Thyroid gland (tissue), 4 donors: ENCODE measurements around the gene PDLIM4. TPM values are rescaled to one million over a fixed set of nuclear protein-coding genes. Genes with fewer than 3 reads are reported as not detected.

Source experiments
- DNase-seq, 2 donors: peaks; one replicate each; pipeline ENCODE4 v3.0.0-alpha.2; 2019
- H3K27ac ChIP-seq, 3 donors: fragments of 200-600 bp; sonication (generic); 1 replicate in 2 of 3; 2 replicates in 1 of 3; pipeline ENCODE4 v1.5.1; 2016 to 2019; ENCODE audit warnings: mild to moderate bottlenecking in 1 of 3, moderate library complexity in 1 of 3
- H3K27me3 ChIP-seq: fragments of 200-600 bp; sonication (generic); one replicate; pipeline ENCODE4 v1.5.1; 2019
- H3K36me3 ChIP-seq, 2 donors: fragments of 200-600 bp; sonication (generic); one replicate each; pipeline ENCODE4 v1.5.1; 2016 to 2019
- H3K4me1 ChIP-seq, 2 donors: fragments of 200-600 bp; sonication (generic); one replicate each; pipeline ENCODE4 v1.5.1; 2017 to 2019
- H3K4me3 ChIP-seq, 3 donors: fragments of 200-600 bp; sonication (generic); replicated peaks in 1 of 3; 1 replicate in 2 of 3; 2 replicates in 1 of 3; pipeline ENCODE4 v1.5.1; 2016; ENCODE audit warnings: mild to moderate bottlenecking in 1 of 3
- H3K9me3 ChIP-seq: fragments of 200-600 bp; sonication (generic); one replicate; pipeline ENCODE4 v1.5.1; 2017
- CTCF ChIP-seq, 6 experiments: fragments of 200-600 bp in 3 of 6; fragments of 450-650 bp in 3 of 6; sonication (generic) in 3 of 6; IDR thresholded peaks; one replicate each; pipeline ENCODE4 v1.5.1; 2016 to 2019; ENCODE audit warnings: antibody characterized with exemption in 6 of 6, mild to moderate bottlenecking in 2 of 6, inconsistent platforms in 1 of 6, moderate library complexity in 1 of 6
- POLR2A ChIP-seq, 2 donors: fragments of 450-650 bp; IDR thresholded peaks; one replicate each; pipeline ENCODE4 v1.6.1; 2017; ENCODE audit warnings: antibody characterized with exemption in 2 of 2, mild to moderate bottlenecking in 2 of 2, moderate library complexity in 1 of 2
- WGBS, 2 donors: methylation state at CpG; one replicate each; pipeline ENCODE4 v1.1.5; 2017; 5-methylcytosine and 5-hydroxymethylcytosine counted together
- intact Hi-C: fragments of 100-400 bp; cut with DNase I; formaldehyde crosslinking; loops from one replicate; pipeline ENCODE4 v1.15.1; 2023
- microRNA-seq: library from miRNA; unstranded; fragments of <30 nt; microRNA quantifications from one replicate; pipeline ENCODE4, GENCODE V29; 2016
- total RNA-seq, 4 donors: library from RNA; depleted of rRNA; stranded (reverse); fragments of >200 nt; gene quantifications; one replicate each; pipeline ENCODE4 v1.2.3, GENCODE V29; 2016

PDLIM4 gene
- total RNA-seq, 4 donors from 2014 or later, result 6.0 to 25.4 (median 13.3) TPM

GRCh38 chr5:132315529-132316067 lies 58.1 kb downstream of the PDLIM4 start:
- DNase-seq, result no peak
- H3K36me3 ChIP-seq, result no peaks in the 10 kb centered on the region
- H3K27me3 ChIP-seq, result no peaks in the 10 kb centered on the region
- H3K4me3 ChIP-seq, result no peak overlapping the region
- no peaks in the 10 kb centered on the region for H3K9me3 ChIP-seq
- 75 to 84% methylated on average over 5 of the region's 5 CpGs for WGBS, 2 donors
- TF ChIP-seq POLR2A (IDR thresholded peaks at IDR 0.05) (no peak), CTCF (IDR thresholded peaks at IDR 0.05) (no peak)
- H3K4me1 ChIP-seq, result peaks cover 0 to 2% of the 10 kb centered on the region in 2 donors
- no peak overlapping the region for H3K27ac ChIP-seq
- intact Hi-C loops, result no loop called here

GRCh38 chr5:132319975-132320374 lies 62.5 kb downstream of the PDLIM4 start:
- Histone ChIP-seq H3K27ac (no peak overlapping the region), H3K36me3 (no peaks in the 10 kb centered on the region), H3K27me3 (no peaks in the 10 kb centered on the region), H3K4me3 (no peak overlapping the region), H3K9me3 (no peaks in the 10 kb centered on the region), H3K4me1 (no peaks in the 10 kb centered on the region)
- intact Hi-C loops, result no loop called here
- 97 to 100% methylated on average over 1 of the region's 1 CpG for WGBS, 2 donors
- TF ChIP-seq POLR2A (IDR thresholded peaks at IDR 0.05), result no peak
- TF ChIP-seq CTCF (IDR thresholded peaks at IDR 0.05), result no peak
- DNase-seq, result no peak

- Histone ChIP-seq H3K27me3 (no peaks in the 10 kb centered on the region), H3K9me3 (no peaks in the 10 kb centered on the region), H3K27ac (no peak overlapping the region), H3K4me1 (no peaks in the 10 kb centered on the region), H3K36me3 (no peaks in the 10 kb centered on the region), H3K4me3 (no peak overlapping the region)
- WGBS, 2 donors, result 98 to 100% methylated on average over 3 of the region's 3 CpGs
- TF ChIP-seq CTCF (IDR thresholded peaks at IDR 0.05) (no peak), POLR2A (IDR thresholded peaks at IDR 0.05) (no peak)
- intact Hi-C loops, result no loop called here
- no peak for DNase-seq
Observed at GRCh38 chr5:132321109-132321721, 63.7 kb downstream of the PDLIM4 start.

GRCh38 chr5:132322266-132322665 lies 64.8 kb downstream of the PDLIM4 start:
- intact Hi-C loops, result no loop called here
- DNase-seq, result no peak
- Histone ChIP-seq H3K9me3 (no peaks in the 10 kb centered on the region), H3K27ac (no peak overlapping the region), H3K36me3 (no peaks in the 10 kb centered on the region), H3K27me3 (no peaks in the 10 kb centered on the region), H3K4me3 (no peak overlapping the region), H3K4me1 (no peaks in the 10 kb centered on the region)
- TF ChIP-seq POLR2A (IDR thresholded peaks at IDR 0.05) (no peak), CTCF (IDR thresholded peaks at IDR 0.05) (no peak)
- WGBS, 2 donors, result 69 to 81% methylated on average over 8 to 11 of the region's 11 CpGs

Small RNA genes within 50 kb of the gene (microRNA-seq; reads per million reads assigned to microRNA genes)
- not detected for gene MIR6830

Other genes starting within 250 kb of the PDLIM4 start
- 1 to 10 TPM in 3 of 4 donors, under 1 TPM in 1; 0.71 to 6.2 (median 1.2) TPM for gene ACSL6, start 246.0 kb upstream of the PDLIM4 start, total RNA-seq
- not detected for gene IL3, start 197.0 kb upstream of the PDLIM4 start, total RNA-seq
- gene CSF2, start 183.9 kb upstream of the PDLIM4 start, total RNA-seq, result not detected
- gene P4HA2, start 29.8 kb upstream of the PDLIM4 start, total RNA-seq, result 10 to 100 TPM; 21.3 to 32.0 (median 29.6) TPM
- under 1 TPM in 2 of 4 donors, not detected in 2; 0.54 to 0.78 TPM for gene SLC22A4, start 36.7 kb downstream of the PDLIM4 start, total RNA-seq
- 10 to 100 TPM; 18.1 to 28.3 (median 24.2) TPM for gene SLC22A5, start 112.0 kb downstream of the PDLIM4 start, total RNA-seq
- gene IRF1, start 233.1 kb downstream of the PDLIM4 start, total RNA-seq, result 10 to 100 TPM; 24.6 to 49.7 (median 32.1) TPM